ENCODE data around the gene UBE2G1.

GRCh38 chr17:4229627-4230541 is 136.6 kb downstream of the UBE2G1 start:
- TF ChIP-seq POLR2AphosphoS5 (IDR thresholded peaks at IDR 0.05; ENCODE audit: low read depth, low read length) (no peak), SIN3A (IDR thresholded peaks at IDR 0.05; ENCODE audit: borderline replicate concordance, insufficient read depth, low read length) (no peak), REST (IDR thresholded peaks at IDR 0.05; ENCODE audit: insufficient read depth in 1 of 2, low read depth in 2 of 2, low read length in 2 of 2) (no peak)
